Ishikawa (cell line): ENCODE results near the gene TBC1D5.

Experiments used
- CEBPB ChIP-seq: IDR thresholded peaks from 2 replicates; pipeline ENCODE4 v1.6.1; 2012
- CREB1 ChIP-seq: IDR thresholded peaks from 2 replicates; pipeline ENCODE4 v1.6.1; 2012; ENCODE audit warnings: low read depth
- EGR1 ChIP-seq: IDR thresholded peaks from 2 replicates; pipeline ENCODE4 v1.6.1; 2012
- EP300 ChIP-seq: IDR thresholded peaks from 2 replicates; pipeline ENCODE4 v1.6.1; 2012; ENCODE audit warnings: borderline replicate concordance
- FOXM1 ChIP-seq: IDR thresholded peaks from 2 replicates; pipeline ENCODE4 v1.6.1; 2012; ENCODE audit warnings: low read depth, borderline replicate concordance
- NFIC ChIP-seq: IDR thresholded peaks from 2 replicates; pipeline ENCODE4 v1.6.1; 2012
- RAD21 ChIP-seq: IDR thresholded peaks from 2 replicates; pipeline ENCODE4 v1.6.1; 2012; ENCODE audit warnings: low read depth
- TAF1 ChIP-seq: IDR thresholded peaks from 2 replicates; pipeline ENCODE4 v1.6.1; 2012; ENCODE audit warnings: low read depth, mild to moderate bottlenecking
- TCF12 ChIP-seq: IDR thresholded peaks from 2 replicates; pipeline ENCODE4 v1.6.1; 2012; ENCODE audit warnings: low read depth
- TEAD4 ChIP-seq: IDR thresholded peaks from 2 replicates; pipeline ENCODE4 v1.6.1; 2012
- YY1 ChIP-seq: IDR thresholded peaks from 2 replicates; pipeline ENCODE4 v1.6.1; 2012; ENCODE audit warnings: low read depth
- ZBTB7A ChIP-seq: IDR thresholded peaks from 2 replicates; pipeline ENCODE4 v1.6.1; 2012; ENCODE audit warnings: low read depth
- TF ChIP-seq, protein P1 (sequence below): IDR thresholded peaks from 2 replicates; pipeline ENCODE4 v1.6.1; 2012
- TF ChIP-seq, protein P2 (sequence below): IDR thresholded peaks from 2 replicates; pipeline ENCODE4 v1.6.1; 2012; ENCODE audit warnings: low read depth, mild to moderate bottlenecking
- TF ChIP-seq, protein P3 (sequence below): IDR thresholded peaks from 2 replicates; pipeline ENCODE4 v1.6.1; 2012

The TBC1D5 gene

DNA sequence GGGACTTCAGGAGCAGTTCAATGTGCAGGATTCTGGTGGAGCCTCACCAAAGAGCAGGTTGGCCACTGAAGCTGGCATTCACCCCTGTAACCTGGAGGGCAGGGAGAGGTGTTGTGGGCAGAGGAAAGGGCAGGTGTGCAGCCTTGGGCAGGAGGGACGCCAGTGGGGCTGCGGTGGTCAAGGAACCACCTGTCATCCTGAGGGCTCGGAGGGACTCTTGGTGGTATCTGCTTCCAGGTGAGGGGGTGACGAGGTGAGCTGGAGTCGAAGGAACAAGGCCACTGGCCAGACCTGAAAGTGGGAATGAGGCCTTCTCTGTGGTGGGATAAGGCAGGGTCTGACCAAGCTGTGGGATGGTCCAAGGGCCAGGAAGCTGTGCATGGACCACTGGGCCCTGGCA is 588.2 kb downstream of the TBC1D5 start:
- TF ChIP-seq ZBTB7A: no peak
- TF ChIP-seq CEBPB: no peak

DNA sequence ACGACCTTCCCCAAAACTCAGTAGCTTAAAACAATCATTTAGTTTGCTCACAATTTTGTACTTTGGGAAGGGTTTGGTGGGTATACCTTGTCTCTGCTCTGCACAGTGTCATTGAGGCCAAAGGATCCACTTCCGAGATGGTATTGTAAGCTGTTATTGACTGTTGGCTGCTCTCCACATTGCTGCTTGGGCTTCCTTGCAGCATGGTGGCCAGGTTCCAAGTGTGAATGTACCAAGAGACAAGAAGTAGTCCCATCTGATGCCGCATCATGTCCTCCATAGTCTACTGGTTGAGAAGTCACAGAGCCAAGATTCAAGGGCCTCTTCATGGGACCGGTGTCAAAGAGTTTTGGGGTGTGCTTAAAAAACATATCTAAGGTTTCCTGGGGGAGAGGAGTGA is 589.2 kb downstream of the TBC1D5 start:
- no peak for TF ChIP-seq TAF1
- TF ChIP-seq, protein P1, sequence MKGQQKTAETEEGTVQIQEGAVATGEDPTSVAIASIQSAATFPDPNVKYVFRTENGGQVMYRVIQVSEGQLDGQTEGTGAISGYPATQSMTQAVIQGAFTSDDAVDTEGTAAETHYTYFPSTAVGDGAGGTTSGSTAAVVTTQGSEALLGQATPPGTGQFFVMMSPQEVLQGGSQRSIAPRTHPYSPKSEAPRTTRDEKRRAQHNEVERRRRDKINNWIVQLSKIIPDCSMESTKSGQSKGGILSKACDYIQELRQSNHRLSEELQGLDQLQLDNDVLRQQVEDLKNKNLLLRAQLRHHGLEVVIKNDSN: no peak
- TF ChIP-seq ZBTB7A: no peak
- no peak for TF ChIP-seq RAD21
- TF ChIP-seq EGR1: no peak
- no peak for TF ChIP-seq TCF12
- no peak for TF ChIP-seq CEBPB
- no peak for TF ChIP-seq TEAD4
- TF ChIP-seq, protein P2, sequence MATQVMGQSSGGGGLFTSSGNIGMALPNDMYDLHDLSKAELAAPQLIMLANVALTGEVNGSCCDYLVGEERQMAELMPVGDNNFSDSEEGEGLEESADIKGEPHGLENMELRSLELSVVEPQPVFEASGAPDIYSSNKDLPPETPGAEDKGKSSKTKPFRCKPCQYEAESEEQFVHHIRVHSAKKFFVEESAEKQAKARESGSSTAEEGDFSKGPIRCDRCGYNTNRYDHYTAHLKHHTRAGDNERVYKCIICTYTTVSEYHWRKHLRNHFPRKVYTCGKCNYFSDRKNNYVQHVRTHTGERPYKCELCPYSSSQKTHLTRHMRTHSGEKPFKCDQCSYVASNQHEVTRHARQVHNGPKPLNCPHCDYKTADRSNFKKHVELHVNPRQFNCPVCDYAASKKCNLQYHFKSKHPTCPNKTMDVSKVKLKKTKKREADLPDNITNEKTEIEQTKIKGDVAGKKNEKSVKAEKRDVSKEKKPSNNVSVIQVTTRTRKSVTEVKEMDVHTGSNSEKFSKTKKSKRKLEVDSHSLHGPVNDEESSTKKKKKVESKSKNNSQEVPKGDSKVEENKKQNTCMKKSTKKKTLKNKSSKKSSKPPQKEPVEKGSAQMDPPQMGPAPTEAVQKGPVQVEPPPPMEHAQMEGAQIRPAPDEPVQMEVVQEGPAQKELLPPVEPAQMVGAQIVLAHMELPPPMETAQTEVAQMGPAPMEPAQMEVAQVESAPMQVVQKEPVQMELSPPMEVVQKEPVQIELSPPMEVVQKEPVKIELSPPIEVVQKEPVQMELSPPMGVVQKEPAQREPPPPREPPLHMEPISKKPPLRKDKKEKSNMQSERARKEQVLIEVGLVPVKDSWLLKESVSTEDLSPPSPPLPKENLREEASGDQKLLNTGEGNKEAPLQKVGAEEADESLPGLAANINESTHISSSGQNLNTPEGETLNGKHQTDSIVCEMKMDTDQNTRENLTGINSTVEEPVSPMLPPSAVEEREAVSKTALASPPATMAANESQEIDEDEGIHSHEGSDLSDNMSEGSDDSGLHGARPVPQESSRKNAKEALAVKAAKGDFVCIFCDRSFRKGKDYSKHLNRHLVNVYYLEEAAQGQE: no peak
- no peak for TF ChIP-seq NFIC
- TF ChIP-seq FOXM1: no peak
- no peak for TF ChIP-seq CREB1
- no peak for TF ChIP-seq YY1
- TF ChIP-seq EP300: no peak
- TF ChIP-seq, protein P3, sequence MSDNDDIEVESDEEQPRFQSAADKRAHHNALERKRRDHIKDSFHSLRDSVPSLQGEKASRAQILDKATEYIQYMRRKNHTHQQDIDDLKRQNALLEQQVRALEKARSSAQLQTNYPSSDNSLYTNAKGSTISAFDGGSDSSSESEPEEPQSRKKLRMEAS: no peak

DNA sequence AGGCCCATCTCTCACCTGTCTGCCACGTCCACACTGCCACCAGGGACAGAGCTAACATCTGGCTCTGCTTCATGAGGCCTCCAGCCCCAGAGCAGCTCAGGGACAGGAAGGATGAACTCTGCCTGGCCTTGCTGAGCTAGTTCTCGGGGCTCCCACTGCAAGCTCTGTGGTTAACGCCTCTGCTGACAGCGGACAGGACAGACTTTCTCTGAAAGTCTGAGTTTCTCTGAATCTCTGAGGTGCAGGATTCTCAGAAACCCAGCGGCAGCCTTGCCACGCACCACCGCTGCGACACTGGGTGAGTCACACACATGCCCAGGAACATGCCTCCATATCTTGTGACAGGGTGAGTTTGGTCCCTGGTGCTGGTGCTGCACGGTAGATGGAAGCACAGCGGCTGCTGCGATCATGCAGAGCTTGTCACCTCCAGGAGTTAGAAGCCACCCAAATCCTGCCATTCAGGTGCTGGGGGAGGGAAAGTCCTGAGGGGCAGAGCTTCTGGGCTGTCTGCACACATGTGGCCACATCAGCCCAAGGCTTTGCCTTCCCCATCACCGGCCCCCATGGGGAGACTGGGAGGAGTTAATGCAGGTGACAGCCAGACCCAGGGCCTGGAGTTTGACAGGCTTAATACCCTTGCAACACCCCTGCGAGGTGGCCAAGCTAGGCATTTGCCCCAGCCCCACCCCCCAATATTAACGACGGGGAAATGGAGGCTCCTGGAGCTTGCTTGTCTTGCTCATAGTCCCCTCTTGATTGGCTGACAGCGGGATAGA is 590.6 kb downstream of the TBC1D5 start:
- no peak for TF ChIP-seq CREB1
- TF ChIP-seq NFIC: no peak
- no peak for TF ChIP-seq TEAD4
- TF ChIP-seq, protein P2: no peak
- TF ChIP-seq RAD21: no peak
- TF ChIP-seq, protein P3: no peak
- TF ChIP-seq TAF1: no peak
- no peak for TF ChIP-seq TCF12
- TF ChIP-seq YY1: no peak
- TF ChIP-seq ZBTB7A: no peak
- no peak for TF ChIP-seq CEBPB
- TF ChIP-seq EP300: no peak
- TF ChIP-seq FOXM1: no peak
- TF ChIP-seq, protein P1: no peak
- no peak for TF ChIP-seq EGR1

DNA sequence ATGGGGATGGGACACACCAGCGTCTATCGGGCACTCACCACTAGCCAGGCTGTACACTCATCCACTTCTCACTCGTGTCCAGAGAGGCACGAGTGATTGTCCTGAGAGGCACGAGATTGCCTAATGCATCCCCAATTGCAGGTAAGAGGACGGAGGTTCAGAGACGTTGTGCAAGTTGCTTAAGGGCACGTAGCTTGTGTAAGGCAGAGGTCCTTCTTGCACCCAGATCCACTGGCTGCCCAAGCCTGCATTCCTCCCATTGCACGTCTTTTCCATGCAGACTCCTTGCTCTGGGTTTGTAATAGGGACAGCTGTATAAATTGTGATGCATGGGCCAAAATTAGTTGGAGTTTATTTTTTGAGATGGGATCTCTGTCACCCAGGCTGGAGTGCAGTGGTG is 593.4 kb downstream of the TBC1D5 start:
- no peak for TF ChIP-seq EGR1
- no peak for TF ChIP-seq TCF12
- TF ChIP-seq, protein P2: no peak
- no peak for TF ChIP-seq TAF1
- TF ChIP-seq, protein P1: no peak

DNA sequence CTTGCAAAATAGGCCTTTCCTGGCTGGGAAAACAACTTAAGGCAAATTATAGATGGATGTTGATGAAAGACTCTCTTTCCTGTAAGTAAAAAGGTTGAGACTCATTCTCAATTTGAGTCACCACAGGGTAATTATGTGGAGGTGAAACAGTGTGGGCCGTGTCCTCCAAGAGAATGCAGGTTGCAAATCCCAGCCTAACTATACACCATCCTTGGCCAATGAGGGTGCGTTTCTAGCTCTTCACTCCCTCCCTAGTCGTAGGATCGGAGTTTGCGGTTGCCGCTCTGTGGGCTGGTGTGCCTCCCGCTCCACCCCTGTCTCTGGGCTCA is 597.8 kb downstream of the TBC1D5 start:
- TF ChIP-seq CEBPB: no peak
